Right kidney (tissue), 1 donor: ENCODE measurements around the gene MAGI2.

Experiments
- DNase-seq: peaks from one replicate; pipeline ENCODE4 v3.0.0-alpha.2; 2016

The MAGI2 gene

DNA sequence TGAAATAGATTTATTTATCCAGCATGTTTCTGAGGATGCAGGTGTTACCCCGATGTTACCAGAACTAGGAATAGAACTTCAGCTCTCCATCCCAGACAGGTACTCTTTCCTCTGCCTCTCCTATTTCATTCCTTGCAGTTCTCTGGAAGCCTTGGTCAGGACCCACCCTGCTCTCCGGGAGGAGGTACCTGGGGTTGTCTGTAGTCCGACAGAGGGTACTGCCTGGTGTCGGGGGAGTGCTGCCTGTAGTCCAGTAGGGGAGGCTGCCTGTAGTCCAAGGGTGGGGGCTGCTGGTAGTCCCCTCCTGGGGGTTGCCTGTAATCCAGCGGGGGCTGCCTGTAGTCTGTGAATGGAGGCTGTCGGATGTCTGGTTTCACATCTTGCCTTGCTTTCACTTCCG is 1326.5 kb downstream of the MAGI2 start:
- no peak for DNase-seq

- no peak for DNase-seq
Observed at GRCh38 chr7:78125884-78126283, 1327.6 kb downstream of the MAGI2 start.

- no peak for DNase-seq
Observed at GRCh38 chr7:78124216-78124615, 1329.3 kb downstream of the MAGI2 start.

DNA sequence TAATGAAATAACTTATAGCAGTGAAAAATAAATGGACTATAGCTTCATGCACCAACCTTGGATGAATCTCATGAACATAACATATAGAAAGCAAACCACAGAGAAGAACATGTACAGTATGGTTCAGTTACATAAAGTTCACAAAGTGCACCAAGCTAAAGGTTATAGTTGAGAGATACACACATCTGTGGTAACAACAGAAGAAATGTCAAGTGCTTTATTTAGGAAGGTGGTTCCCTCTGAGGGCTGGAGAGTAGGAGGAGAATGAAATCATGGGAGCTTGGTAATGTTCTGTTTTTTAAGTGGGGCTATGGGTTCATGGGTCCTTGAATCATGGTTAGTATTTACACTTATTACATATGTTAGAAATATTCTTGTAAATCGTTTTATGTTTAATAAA is 1331.6 kb downstream of the MAGI2 start:
- DNase-seq, result no peak

DNA sequence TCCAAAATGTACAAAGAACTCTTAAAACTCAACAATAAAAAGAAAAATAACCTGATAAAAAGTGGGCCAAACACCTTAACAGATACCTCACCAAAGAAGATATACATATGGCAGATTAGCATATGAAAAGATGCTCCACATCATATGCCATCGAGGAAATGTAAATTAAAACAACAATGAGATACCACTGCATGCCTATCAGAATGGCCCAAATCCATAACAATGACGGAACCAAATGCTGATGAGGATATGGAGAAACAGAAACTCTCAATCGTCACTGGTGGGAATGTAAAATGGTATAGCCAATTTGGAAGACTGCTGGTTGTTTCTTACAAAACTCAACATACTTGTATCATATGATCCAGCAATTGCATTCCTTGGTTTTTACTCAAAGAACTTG is 1335.0 kb downstream of the MAGI2 start:
- DNase-seq, result no peak

DNA sequence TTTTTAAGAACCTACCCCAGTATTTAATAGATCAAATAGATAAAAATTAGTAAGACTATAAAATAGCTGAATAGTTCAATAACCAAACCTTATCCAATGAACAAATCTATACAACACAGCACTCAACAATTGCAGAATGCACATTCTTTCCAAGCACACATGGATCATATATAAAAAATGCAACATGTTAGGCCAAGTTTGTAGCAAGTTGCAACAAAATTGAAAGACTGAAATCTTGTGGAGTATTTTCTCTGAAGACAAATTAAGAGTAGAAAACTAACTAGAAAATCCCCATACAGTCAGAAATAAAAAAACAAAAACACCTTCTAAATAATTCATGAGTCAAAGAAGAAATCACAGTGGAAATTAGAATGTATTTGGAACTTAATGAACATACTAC is 1337.6 kb downstream of the MAGI2 start:
- no peak for DNase-seq

DNA sequence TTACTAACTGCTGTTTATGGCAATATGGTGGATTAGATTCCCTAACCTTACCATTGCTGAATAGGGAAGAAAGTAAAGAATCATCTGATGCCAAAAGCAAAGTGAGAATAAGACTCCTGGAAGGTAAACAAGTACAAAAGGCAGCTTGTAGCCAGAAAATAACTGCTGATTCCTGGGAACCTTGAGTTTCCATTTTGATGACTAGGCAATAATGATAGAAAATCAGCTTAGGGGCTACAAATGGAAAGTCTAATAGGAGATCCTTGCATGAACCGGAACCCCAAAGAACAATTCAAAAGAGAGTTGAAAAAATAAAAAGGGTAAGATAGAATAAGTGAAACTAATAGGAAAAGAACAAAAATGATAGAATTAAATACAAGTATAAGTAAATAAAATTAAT is 1338.5 kb downstream of the MAGI2 start:
- no peak for DNase-seq

GRCh38 chr7:78112488-78112887 is 1341.0 kb downstream of the MAGI2 start:
- no peak for DNase-seq

GRCh38 chr7:78111386-78111785 is 1342.1 kb downstream of the MAGI2 start:
- no peak for DNase-seq

GRCh38 chr7:78103475-78103874 is 1350.0 kb downstream of the MAGI2 start:
- DNase-seq, result no peak

DNA sequence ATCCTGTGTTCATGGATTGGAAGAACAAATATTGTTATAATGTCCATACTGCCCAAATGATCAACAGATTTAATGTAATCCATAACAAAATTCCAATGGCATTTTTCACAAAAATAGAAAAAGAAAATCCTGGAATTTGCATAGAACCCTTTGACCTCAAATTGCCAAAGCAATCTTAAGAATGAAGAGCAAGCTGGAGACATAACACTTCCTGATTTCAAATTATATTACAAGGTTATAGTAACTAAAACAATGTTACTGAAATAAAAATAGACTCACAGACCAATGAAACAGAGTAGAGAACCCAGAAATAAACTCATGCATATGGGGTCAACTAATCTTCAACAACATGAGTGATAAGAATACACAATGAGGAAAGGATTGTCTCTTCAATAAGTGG is 1352.4 kb downstream of the MAGI2 start:
- DNase-seq, result no peak

GRCh38 chr7:78099715-78100394 is 1353.6 kb downstream of the MAGI2 start:
- DNase-seq, result no peak

DNA sequence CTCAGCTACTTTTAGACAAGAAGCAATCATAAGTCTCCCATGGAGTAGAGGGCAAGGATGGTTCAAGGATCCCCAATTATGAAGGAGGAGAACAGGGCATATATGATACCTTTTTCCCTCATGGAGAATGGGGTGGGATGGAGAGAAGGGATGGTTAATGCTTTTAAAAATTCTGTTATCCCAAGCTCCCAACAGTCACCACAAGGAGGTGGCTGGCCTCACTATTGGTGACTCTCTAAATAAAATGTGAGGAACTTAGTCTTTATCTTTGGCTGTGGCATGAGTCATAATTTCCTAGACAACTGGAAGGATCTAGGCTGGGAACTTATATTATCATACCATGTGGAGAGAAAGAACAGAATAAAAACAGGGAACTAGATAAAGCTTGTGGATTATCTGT is 1357.9 kb downstream of the MAGI2 start:
- DNase-seq, result no peak

- no peak for DNase-seq
Observed at GRCh38 chr7:78092331-78092730, 1361.1 kb downstream of the MAGI2 start.

DNA sequence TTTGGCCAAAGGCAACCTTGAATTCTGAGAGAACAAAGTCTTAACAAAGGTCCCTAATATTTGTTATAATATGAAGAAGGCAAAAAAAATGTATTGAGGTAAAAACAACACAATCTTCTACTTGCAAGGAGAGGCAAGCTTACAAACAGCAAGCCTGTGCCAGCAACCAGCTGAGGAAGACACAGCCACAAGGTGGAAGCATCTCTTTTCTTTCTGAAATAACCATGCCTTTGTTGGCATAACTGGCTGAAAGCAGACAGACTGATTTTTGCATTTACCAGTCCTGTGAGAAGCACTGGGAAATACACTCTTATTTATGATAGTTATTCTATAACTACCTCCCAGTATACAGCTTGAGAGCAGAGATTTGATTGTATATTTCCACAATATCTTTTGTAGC is 1362.9 kb downstream of the MAGI2 start:
- no peak for DNase-seq

DNA sequence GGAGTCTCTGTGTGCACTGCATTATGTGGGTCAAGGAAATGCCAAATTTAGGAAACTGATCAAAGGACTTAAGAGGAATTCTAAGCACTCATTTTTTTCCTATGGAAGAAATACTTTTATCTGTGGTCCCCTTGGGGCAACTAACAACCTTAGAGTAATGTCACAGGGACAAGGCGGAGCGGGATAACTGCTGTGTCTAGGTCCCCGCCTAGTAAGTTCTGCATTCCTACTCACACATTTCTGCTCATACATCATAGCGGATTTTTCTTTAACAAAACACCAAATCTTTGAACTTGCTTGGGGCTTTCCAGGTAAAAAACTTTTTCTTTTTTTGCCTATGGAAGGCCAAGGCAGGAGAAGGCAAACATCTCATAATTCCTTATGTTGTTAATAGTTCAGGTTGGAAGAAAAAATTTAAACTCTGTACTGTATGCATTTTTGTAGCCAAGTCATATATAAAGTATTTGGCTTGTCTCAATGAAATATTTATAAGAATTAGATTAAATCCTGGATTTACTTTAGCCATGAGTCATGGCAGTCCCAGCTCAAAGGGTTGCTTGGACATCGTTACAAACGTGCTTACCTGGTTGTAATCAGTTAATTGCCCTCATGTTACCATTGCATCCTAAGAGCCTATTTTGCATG is 1369.9 kb downstream of the MAGI2 start:
- DNase-seq, result no peak

- DNase-seq, result no peak
Observed at GRCh38 chr7:78082556-78082955, 1370.9 kb downstream of the MAGI2 start.

- no peak for DNase-seq
Observed at GRCh38 chr7:78081888-78082287, 1371.6 kb downstream of the MAGI2 start.

DNA sequence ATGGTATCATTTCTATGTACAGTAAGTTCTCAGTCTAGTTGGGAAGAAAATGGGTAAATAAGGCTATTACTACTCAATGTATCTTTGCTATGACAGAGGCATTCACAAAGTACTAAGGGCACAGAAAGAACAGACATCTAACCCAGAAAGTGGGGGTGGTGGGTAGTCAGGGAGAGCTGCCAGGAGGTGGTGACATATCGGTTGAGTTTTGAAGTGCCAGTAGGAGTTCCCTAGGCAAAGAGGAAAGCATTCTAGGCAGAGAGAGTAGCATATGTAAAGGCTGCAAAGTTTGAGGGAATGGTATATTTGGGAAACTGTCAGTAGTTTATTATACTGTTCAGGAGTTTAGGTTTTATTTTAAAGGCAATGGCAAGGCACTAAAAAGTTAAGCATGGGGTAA is 1372.1 kb downstream of the MAGI2 start:
- no peak for DNase-seq

- DNase-seq, result no peak
Observed at GRCh38 chr7:78080811-78081210, 1372.7 kb downstream of the MAGI2 start.

DNA sequence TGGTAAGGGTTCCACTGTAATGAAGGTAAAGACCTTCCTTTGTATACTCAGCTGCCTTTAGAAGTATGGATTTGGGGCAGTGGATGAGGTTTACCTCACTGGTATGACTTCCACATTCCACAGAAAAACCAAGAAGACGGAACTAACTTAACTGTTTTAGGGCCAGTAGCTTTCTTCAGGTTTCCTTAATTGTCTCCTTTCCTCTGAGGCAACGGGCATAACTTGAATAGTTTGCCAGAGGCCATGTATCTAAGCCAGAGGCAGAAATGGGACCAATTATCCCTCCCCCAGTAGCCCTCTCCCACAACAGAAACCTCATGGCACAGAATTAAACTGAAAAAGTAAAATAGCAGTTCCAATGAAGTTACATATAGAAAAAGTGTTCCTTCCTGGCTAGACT is 1373.2 kb downstream of the MAGI2 start:
- no peak for DNase-seq

- DNase-seq, result no peak
Observed at GRCh38 chr7:78074713-78075112, 1378.8 kb downstream of the MAGI2 start.

DNA sequence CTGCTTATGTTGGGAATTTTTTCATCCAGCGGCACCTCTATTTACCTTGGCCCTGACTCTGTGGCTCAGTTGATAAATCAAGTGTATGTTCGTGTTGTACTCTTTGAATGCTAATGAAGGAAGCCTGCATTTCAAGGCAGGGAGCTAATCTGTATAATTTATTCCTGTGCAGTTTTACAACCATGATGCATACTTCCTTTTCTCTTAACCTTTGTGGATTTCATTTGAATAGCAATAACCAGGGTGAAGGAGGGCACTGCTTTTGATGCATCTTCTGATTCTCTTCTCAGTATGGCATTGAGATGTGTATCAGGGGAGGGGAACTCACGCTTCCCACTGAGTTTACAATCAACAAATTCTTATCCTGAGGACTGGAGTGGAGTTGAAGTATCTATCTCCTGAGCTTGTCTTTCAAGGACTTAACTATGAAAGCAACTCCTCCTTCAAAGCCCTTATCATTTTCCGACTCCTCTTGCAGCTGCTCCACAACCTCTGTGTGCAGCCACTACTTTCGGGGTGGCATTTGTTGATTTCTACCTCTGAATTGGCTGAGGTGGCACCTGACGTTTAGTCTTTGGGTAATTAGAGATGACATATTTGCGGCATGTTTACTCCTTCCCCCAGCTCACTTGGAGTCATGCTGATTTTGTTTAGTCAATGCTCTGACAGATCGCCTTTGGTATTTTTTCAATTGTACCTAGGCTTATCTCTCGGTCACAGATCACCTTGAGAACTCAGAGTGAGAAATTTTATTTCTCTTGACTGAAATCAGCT is 1379.7 kb downstream of the MAGI2 start:
- DNase-seq, result no peak

GRCh38 chr7:78072201-78072590 is 1381.3 kb downstream of the MAGI2 start:
- no peak for DNase-seq
